ENCODE results near the gene ARHGEF33.

The ARHGEF33 gene

GRCh38 chr2:38959938-38960608 is 70.4 kb downstream of the ARHGEF33 start:
- TF ChIP-seq GATA2 (IDR thresholded peaks at IDR 0.05; ENCODE audit: low read depth, low read length): no peak
- TF ChIP-seq GATA3 (IDR thresholded peaks at IDR 0.05; ENCODE audit: low read depth, low read length): no peak

- no peak for TF ChIP-seq GATA2 (IDR thresholded peaks at IDR 0.05; ENCODE audit: low read depth, low read length)
- TF ChIP-seq GATA3 (IDR thresholded peaks at IDR 0.05; ENCODE audit: low read depth, low read length): no peak
Measured at GRCh38 chr2:38960609-38961320, 71.1 kb downstream of the ARHGEF33 start.

GRCh38 chr2:38966006-38966405 is 76.3 kb downstream of the ARHGEF33 start:
- TF ChIP-seq GATA3 (IDR thresholded peaks at IDR 0.05; ENCODE audit: low read depth, low read length): no peak
- no peak for TF ChIP-seq GATA2 (IDR thresholded peaks at IDR 0.05; ENCODE audit: low read depth, low read length)

GRCh38 chr2:38966678-38967077 is 77.0 kb downstream of the ARHGEF33 start:
- TF ChIP-seq GATA2 (IDR thresholded peaks at IDR 0.05; ENCODE audit: low read depth, low read length) (no peak), GATA3 (IDR thresholded peaks at IDR 0.05; ENCODE audit: low read depth, low read length) (no peak)

- TF ChIP-seq GATA3 (IDR thresholded peaks at IDR 0.05; ENCODE audit: low read depth, low read length): no peak
- TF ChIP-seq GATA2 (IDR thresholded peaks at IDR 0.05; ENCODE audit: low read depth, low read length): no peak
Measured at GRCh38 chr2:38968021-38968420, 78.3 kb downstream of the ARHGEF33 start.

GRCh38 chr2:38971377-38971776 is 81.7 kb downstream of the ARHGEF33 start:
- no peak for TF ChIP-seq GATA3 (IDR thresholded peaks at IDR 0.05; ENCODE audit: low read depth, low read length)
- no peak for TF ChIP-seq GATA2 (IDR thresholded peaks at IDR 0.05; ENCODE audit: low read depth, low read length)

GRCh38 chr2:38973266-38973665 is 83.6 kb downstream of the ARHGEF33 start:
- no peak for TF ChIP-seq GATA3 (IDR thresholded peaks at IDR 0.05; ENCODE audit: low read depth, low read length)
- no peak for TF ChIP-seq GATA2 (IDR thresholded peaks at IDR 0.05; ENCODE audit: low read depth, low read length)

GRCh38 chr2:38975042-38975441 is 85.4 kb downstream of the ARHGEF33 start:
- TF ChIP-seq GATA3 (IDR thresholded peaks at IDR 0.05; ENCODE audit: low read depth, low read length) (no peak), GATA2 (IDR thresholded peaks at IDR 0.05; ENCODE audit: low read depth, low read length) (no peak)

- TF ChIP-seq GATA3 (IDR thresholded peaks at IDR 0.05; ENCODE audit: low read depth, low read length) (no peak), GATA2 (IDR thresholded peaks at IDR 0.05; ENCODE audit: low read depth, low read length) (no peak)
Measured at GRCh38 chr2:38977047-38977446, 87.4 kb downstream of the ARHGEF33 start.

- no peak for TF ChIP-seq GATA3 (IDR thresholded peaks at IDR 0.05; ENCODE audit: low read depth, low read length)
- no peak for TF ChIP-seq GATA2 (IDR thresholded peaks at IDR 0.05; ENCODE audit: low read depth, low read length)
Measured at GRCh38 chr2:38978296-38978903, 88.7 kb downstream of the ARHGEF33 start.

- TF ChIP-seq GATA2 (IDR thresholded peaks at IDR 0.05; ENCODE audit: low read depth, low read length): no peak
- TF ChIP-seq GATA3 (IDR thresholded peaks at IDR 0.05; ENCODE audit: low read depth, low read length): no peak
Measured at GRCh38 chr2:38978908-38979307, 89.2 kb downstream of the ARHGEF33 start.

GRCh38 chr2:38981003-38981669 is 91.5 kb downstream of the ARHGEF33 start:
- TF ChIP-seq GATA3 (IDR thresholded peaks at IDR 0.05; ENCODE audit: low read depth, low read length) (no peak), GATA2 (IDR thresholded peaks at IDR 0.05; ENCODE audit: low read depth, low read length) (no peak)

GRCh38 chr2:38981670-38982357 is 92.1 kb downstream of the ARHGEF33 start:
- TF ChIP-seq GATA2 (IDR thresholded peaks at IDR 0.05; ENCODE audit: low read depth, low read length) (no peak), GATA3 (IDR thresholded peaks at IDR 0.05; ENCODE audit: low read depth, low read length) (no peak)

- no peak for TF ChIP-seq GATA3 (IDR thresholded peaks at IDR 0.05; ENCODE audit: low read depth, low read length)
- TF ChIP-seq GATA2 (IDR thresholded peaks at IDR 0.05; ENCODE audit: low read depth, low read length): no peak
Measured at GRCh38 chr2:38982498-38982897, 92.8 kb downstream of the ARHGEF33 start.
